Duodenal mucosa (tissue), 2 donors: ENCODE data around the gene THADA.
A peak's percentile ranks its signal among the peaks of the same experiment; 100 is the strongest.
"Not testable (repeated sequence)": the region's sequence is repeated elsewhere in the genome, so short reads cannot be mapped to it uniquely, and the experiment has no call there.

Experiments
- H3K27ac ChIP-seq: one replicate; pipeline ENCODE4 v1.7.0; 2013; ENCODE audit warnings: low read depth, low read length
- H3K27me3 ChIP-seq, 2 donors: one replicate each; pipeline ENCODE4 v1.7.0; 2013; ENCODE audit warnings: low read length in 2 of 2, control low read depth in 1 of 2; ENCODE audit not compliant: insufficient read depth in 2 of 2, control insufficient read depth in 1 of 2
- H3K36me3 ChIP-seq, 2 donors: one replicate each; pipeline ENCODE4 v1.7.0; 2013; ENCODE audit warnings: low read length in 2 of 2, control low read depth in 1 of 2; ENCODE audit not compliant: insufficient read depth in 2 of 2, control insufficient read depth in 1 of 2
- H3K4me1 ChIP-seq, 2 donors: one replicate each; pipeline ENCODE4 v1.7.0; 2013; ENCODE audit warnings: low read length in 2 of 2, control low read depth in 1 of 2; ENCODE audit not compliant: insufficient read depth in 2 of 2, control insufficient read depth in 1 of 2
- H3K4me3 ChIP-seq, 2 donors: one replicate each; pipeline ENCODE4 v1.7.0; 2013; ENCODE audit warnings: low read length in 2 of 2, low read depth in 1 of 2
- H3K9ac ChIP-seq, 2 donors: one replicate each; pipeline ENCODE4 v1.7.0; 2013; ENCODE audit warnings: low read length in 2 of 2, low read depth in 1 of 2
- H3K9me3 ChIP-seq, 2 donors: one replicate each; pipeline ENCODE4 v1.7.0; 2013; ENCODE audit warnings: low read length in 2 of 2, control low read depth in 1 of 2; ENCODE audit not compliant: control insufficient read depth in 1 of 2

THADA gene

DNA sequence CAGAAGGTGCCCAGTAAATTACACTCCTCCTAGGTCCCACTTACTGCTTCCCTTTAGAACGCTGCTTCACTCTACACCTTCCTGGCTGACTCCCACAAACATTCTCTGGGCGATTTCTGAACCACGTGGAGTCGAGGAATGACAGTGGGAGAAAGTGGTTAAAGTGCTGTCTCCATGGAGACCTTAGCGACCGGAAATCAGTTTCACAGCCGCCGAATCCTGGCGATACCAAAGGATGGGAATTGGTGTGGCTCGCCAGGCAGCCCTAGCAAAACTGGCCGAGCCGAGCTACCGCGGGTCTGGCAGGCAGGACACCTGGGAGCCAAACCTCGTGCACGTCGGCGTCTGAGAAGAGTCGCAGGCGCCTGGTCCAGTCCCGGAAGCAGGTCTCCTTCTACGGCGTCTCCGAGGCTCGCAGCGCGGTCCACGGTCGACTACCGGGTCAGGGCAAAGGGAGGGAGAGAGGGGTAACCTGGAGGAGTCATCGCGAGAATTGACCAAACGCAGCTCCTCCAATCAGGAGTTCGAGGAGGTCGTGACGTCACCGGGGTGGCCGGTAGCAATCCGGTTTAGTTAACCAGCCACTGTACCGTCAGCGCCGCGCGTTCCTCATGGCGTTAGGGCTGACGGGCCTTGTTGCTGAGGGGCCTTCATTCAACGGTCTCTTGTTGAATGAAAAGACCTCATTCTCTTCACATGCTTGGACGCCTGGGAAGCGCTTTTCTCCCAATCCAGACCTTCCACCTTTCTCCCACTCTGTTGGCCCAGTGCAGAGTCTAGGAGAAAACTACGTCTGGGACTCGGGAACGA is at the start of gene THADA:
Gene THADA (minus strand): TSS at position 436 of the 810 bp plus-strand sequence. CDS start 3,646 bp downstream, outside the sequence.
- peak within 1 kb of the TSS; percentile 89 for H3K27ac ChIP-seq
- peak within 1 kb of the TSS; percentile 91 for H3K4me3 ChIP-seq
- H3K9ac ChIP-seq = peak within 1 kb of the TSS; percentile 84 to 95
- no peaks in the 10 kb centered on the region for H3K9me3 ChIP-seq
- H3K4me1 ChIP-seq = peaks cover 8 to 10% of the 10 kb centered on the region in 2 donors
- H3K27me3 ChIP-seq = no peaks in the 10 kb centered on the region
- H3K36me3 ChIP-seq = peaks cover 0 to 3% of the 10 kb centered on the region in 2 donors

DNA sequence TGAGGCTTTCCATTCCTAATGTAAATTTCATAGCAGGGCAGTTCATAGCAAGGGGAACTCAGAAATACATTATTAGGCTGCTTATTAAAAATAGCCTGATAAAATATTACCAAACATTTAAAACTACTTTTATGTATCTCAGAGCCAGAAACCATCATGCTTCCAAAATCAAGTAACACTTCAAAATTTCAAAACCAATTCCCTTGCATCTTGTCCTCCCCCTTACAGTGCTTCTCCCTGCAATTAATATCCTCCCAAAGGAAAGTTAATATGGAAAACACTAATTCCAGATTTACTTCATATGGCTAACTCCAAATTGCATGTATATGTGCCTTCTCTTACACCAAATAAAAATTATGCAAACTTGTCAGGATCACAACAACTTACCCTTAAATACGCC is 47.8 kb upstream of the THADA start:
- no peaks in the 10 kb centered on the region for H3K27me3 ChIP-seq
- H3K36me3 ChIP-seq = no peaks in the 10 kb centered on the region
- H3K9ac ChIP-seq = no peak overlapping the region
- H3K27ac ChIP-seq = no peak overlapping the region
- no peak overlapping the region for H3K4me3 ChIP-seq
- peaks cover 0 to 2% of the 10 kb centered on the region in 2 donors for H3K9me3 ChIP-seq
- H3K4me1 ChIP-seq = no peaks in the 10 kb centered on the region

GRCh38 chr2:43642363-43642762 is 46.5 kb upstream of the THADA start:
- no peaks in the 10 kb centered on the region for H3K4me1 ChIP-seq
- H3K4me3 ChIP-seq = no peak overlapping the region
- H3K27ac ChIP-seq = no peak overlapping the region

GRCh38 chr2:43637030-43637803 is 41.4 kb upstream of the THADA start, which contains the start of gene PLEKHH2:
TSS of gene PLEKHH2 (plus strand) at chr2:43637260. CDS start at chr2:43644674, 7,414 bp downstream.
- Histone ChIP-seq H3K27ac (peak within 1 kb of the TSS; percentile 31), H3K4me3 (peak within 1 kb of the TSS; percentile 60 to 85), H3K36me3 (no peaks in the 10 kb centered on the region), H3K27me3 (peaks cover 14 to 16% of the 10 kb centered on the region in 2 donors), H3K9me3 (peaks cover 0 to 2% of the 10 kb centered on the region in 2 donors), H3K4me1 (peaks cover 0 to 8% of the 10 kb centered on the region in 2 donors), H3K9ac (peak within 1 kb of the TSS; percentile 22 to 43)

More at GRCh38 chr2:43642363-43642762, 46.5 kb upstream of the THADA start:
- no peak overlapping the region for H3K9ac ChIP-seq
- peaks cover 0 to 2% of the 10 kb centered on the region in 2 donors for H3K9me3 ChIP-seq
- H3K27me3 ChIP-seq = peaks cover 0 to 7% of the 10 kb centered on the region in 2 donors
- no peaks in the 10 kb centered on the region for H3K36me3 ChIP-seq

DNA sequence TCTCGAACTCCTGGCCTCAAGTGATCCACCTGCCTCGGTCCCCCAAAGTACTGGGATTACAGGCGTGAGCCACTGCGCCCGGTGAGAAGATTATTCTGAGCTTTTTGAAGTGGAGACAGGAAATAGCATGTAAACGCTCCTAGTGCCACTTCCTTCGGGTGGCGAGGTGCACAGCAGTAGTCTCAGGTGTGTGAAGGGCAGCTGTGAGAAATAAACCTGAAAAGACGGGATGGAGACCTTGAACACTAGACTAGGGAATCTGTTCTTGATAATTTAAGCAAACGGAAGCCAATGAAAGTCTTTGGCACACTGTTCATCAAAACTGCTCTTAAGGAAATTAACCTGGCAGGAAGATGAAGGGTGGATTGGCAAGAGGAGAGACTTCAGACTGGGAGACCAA is 40.8 kb upstream of the THADA start:
- H3K27me3 ChIP-seq = peaks cover 14 to 16% of the 10 kb centered on the region in 2 donors
- no peak overlapping the region for H3K27ac ChIP-seq
- peaks cover 0 to 8% of the 10 kb centered on the region in 2 donors for H3K4me1 ChIP-seq
- peaks cover 0 to 2% of the 10 kb centered on the region in 2 donors for H3K9me3 ChIP-seq
- no peak overlapping the region for H3K9ac ChIP-seq
- peak overlapping the region; percentile 60 to 85 for H3K4me3 ChIP-seq
- H3K36me3 ChIP-seq = no peaks in the 10 kb centered on the region

DNA sequence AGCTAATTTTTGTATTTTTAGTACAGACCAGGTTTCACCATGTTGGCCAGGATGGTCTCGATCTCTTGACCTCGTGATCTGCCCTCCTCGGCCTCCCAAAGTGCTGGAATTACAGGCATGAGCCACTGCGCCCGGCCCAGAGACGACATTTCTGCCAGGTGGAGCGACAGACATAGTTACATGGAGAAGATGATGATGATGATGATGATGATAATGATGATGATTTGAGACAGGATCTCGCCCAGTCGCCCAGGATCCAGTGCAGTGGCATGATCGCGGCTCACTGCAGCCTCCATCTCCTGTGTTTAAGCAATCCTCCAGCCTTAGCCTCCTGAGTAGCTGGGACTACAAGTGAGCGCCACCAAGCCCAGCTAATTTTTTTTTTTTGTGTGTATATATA is 40.3 kb upstream of the THADA start:
- H3K9me3 ChIP-seq, H3K4me1 ChIP-seq: not testable (repeated sequence)

GRCh38 chr2:43634604-43635306 is 38.9 kb upstream of the THADA start:
- H3K9ac ChIP-seq = no peak overlapping the region
- peaks cover 0 to 8% of the 10 kb centered on the region in 2 donors for H3K4me1 ChIP-seq
- H3K9me3 ChIP-seq = peaks cover 0 to 2% of the 10 kb centered on the region in 2 donors
- H3K4me3 ChIP-seq = no peak overlapping the region
- H3K36me3 ChIP-seq = no peaks in the 10 kb centered on the region
- peaks cover 14 to 16% of the 10 kb centered on the region in 2 donors for H3K27me3 ChIP-seq
- H3K27ac ChIP-seq = no peak overlapping the region

More for the DNA sequence above, 40.3 kb upstream of the THADA start:
- H3K9ac ChIP-seq, H3K4me3 ChIP-seq, H3K36me3 ChIP-seq, H3K27ac ChIP-seq: not testable (repeated sequence)
- peaks cover 14 to 16% of the 10 kb centered on the region in 2 donors for H3K27me3 ChIP-seq

GRCh38 chr2:43631618-43632317 is 35.9 kb upstream of the THADA start:
- H3K9me3 ChIP-seq = peaks cover 0 to 4% of the 10 kb centered on the region in 2 donors
- no peak overlapping the region for H3K27ac ChIP-seq
- peaks cover 8 to 14% of the 10 kb centered on the region in 2 donors for H3K27me3 ChIP-seq
- H3K36me3 ChIP-seq = no peaks in the 10 kb centered on the region
- H3K4me1 ChIP-seq = peaks cover 0 to 8% of the 10 kb centered on the region in 2 donors
- no peak overlapping the region for H3K4me3 ChIP-seq
- H3K9ac ChIP-seq = no peak overlapping the region

GRCh38 chr2:43622931-43623451 is 27.2 kb upstream of the THADA start:
- H3K9ac ChIP-seq = no peak overlapping the region
- H3K36me3 ChIP-seq = no peaks in the 10 kb centered on the region

More at GRCh38 chr2:43622931-43623451, 27.2 kb upstream of the THADA start:
- H3K9me3 ChIP-seq = peaks cover 0 to 4% of the 10 kb centered on the region in 2 donors
- H3K27ac ChIP-seq = no peak overlapping the region
- no peak overlapping the region for H3K4me3 ChIP-seq
- no peaks in the 10 kb centered on the region for H3K4me1 ChIP-seq
- no peaks in the 10 kb centered on the region for H3K27me3 ChIP-seq
